ES-I3 (cell line): ENCODE measurements around the gene INTS3.
A peak's percentile ranks its signal among the peaks of the same experiment; 100 is the strongest.
"Not testable (repeated sequence)": the region's sequence is repeated elsewhere in the genome, so short reads cannot be mapped to it uniquely, and the experiment has no call there.

ENCODE experiments used
- H3K36me3 ChIP-seq: 2 replicates; pipeline ENCODE4 v1.6.1; 2013; ENCODE audit warnings: mild to moderate bottlenecking, low read length, control low read depth, moderate library complexity; ENCODE audit not compliant: insufficient read depth
- H3K4me1 ChIP-seq: 2 replicates; pipeline ENCODE4 v1.6.1; 2013; ENCODE audit warnings: mild to moderate bottlenecking, control low read depth, low read length; ENCODE audit not compliant: insufficient read depth
- H3K9ac ChIP-seq: 2 replicates; pipeline ENCODE4 v1.6.1; 2013; ENCODE audit warnings: low read depth, mild to moderate bottlenecking, low read length, moderate library complexity
- H3K9me3 ChIP-seq: 2 replicates; pipeline ENCODE4 v1.6.1; 2013; ENCODE audit warnings: mild to moderate bottlenecking, low read length, moderate library complexity; ENCODE audit not compliant: control insufficient read depth, insufficient read depth

The INTS3 gene

DNA sequence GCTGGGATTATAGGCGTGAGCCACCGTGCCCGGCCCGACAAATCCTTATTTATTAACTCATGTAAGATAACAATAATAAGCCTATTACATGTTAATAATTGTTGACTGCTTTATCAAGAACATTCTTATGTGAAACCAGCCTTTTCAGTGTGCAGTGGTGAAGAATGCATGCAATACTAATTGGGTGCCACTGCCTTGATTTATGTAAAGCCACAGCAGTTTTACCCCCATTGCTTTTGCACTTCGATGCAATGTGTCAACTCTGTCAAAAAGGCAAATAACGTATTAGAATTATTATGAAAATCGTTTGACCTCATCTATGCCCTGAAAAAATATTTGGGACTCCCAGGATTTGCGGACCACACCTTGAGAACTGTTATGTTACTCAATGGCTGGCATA lies 31.1 kb upstream of the INTS3 start:
- no peak overlapping the region; the same call in 1 of the 2 replicates for H3K9ac ChIP-seq
- H3K4me1 ChIP-seq: peaks cover 22% of the 10 kb centered on the region
- no peaks in the 10 kb centered on the region for H3K36me3 ChIP-seq
- H3K9me3 ChIP-seq: no peaks in the 10 kb centered on the region

DNA sequence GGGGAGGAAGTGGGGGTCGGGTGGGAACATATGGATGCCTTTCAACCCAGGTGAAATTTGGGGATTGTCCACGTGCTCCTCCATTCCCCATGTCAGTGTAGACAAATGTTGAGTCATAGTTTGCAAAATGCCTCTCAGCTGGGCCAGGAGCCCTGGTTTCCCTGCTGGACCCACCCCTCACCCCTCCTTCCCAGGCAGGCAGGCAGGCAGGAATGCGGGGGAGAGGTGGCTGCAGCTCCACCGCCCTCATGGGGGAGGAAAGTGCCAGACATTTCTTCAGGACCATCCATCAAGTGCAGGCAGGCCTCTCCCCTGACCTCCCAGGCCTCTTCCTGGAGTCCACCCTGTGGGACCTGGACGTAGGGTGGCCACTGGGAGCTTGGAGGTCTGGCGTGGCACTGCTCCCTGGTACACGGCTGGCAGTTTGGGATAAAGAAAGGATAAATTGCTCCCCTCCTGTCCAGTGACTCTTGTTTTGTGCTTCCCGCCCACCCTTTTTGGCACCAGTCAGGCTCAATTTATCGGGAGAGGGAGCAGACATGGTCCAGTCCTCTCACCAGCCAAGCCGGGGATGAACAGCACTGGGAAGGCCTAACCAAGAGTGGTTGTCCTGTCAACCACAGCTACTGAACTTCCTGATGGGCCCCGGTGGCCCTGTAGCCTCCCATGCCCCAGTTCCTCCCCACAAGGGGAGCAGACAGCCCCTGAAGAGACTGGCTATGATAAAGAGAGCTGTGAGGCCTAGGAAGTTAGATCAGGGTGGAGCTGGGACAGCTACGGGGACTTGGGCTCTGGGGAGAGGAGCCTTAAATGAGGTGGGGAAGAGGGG lies 30.4 kb upstream of the INTS3 start:
- Histone ChIP-seq H3K36me3 (no peaks in the 10 kb centered on the region), H3K9me3 (no peaks in the 10 kb centered on the region), H3K9ac (peak overlapping the region; percentile 34), H3K4me1 (peaks cover 22% of the 10 kb centered on the region)

DNA sequence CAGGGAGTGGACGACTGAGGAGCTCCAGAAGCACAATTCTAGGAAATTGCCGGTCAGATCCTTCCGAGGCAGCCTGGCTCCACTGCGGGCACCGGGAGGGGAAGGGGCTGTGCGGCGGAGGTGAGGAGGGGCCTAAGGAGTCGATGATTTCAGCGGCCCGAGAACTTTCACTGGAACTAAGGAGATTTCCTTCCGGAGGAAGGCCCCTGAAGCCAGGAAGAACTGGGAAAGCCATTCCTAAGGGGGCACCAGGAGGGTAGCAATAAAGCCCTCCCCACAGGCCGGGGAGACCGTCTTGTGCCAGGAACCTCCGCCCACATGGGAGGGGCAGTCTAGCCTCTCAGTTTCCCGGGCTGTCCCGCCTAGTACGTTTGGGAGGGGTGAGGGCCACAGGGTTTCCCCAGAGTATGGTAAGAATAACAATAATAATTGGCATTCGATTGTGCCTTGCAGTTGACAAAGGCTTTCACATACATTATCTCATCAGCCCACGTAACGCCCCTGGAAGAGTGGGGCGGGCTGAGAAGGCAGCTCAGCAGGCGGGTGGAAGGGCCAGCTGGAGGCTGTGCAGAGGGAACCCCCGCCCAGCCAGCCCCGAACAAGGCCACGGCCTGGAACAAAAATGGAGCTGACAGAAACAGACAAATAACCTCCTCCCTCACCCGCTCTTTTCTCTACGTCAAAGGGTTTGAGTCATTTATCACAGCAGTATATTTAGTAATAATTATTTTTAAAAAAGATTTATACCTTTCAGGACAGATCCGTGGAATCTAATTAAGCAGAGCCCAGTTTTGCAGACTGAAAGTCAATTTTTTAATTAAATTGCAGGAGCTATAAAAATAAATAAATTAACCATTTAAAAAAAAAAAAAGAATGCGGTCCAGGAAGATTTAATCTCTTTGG lies 29.6 kb upstream of the INTS3 start:
- peak overlapping the region; percentile 34 for H3K9ac ChIP-seq
- peaks cover 22% of the 10 kb centered on the region for H3K4me1 ChIP-seq
- H3K36me3 ChIP-seq: no peaks in the 10 kb centered on the region

DNA sequence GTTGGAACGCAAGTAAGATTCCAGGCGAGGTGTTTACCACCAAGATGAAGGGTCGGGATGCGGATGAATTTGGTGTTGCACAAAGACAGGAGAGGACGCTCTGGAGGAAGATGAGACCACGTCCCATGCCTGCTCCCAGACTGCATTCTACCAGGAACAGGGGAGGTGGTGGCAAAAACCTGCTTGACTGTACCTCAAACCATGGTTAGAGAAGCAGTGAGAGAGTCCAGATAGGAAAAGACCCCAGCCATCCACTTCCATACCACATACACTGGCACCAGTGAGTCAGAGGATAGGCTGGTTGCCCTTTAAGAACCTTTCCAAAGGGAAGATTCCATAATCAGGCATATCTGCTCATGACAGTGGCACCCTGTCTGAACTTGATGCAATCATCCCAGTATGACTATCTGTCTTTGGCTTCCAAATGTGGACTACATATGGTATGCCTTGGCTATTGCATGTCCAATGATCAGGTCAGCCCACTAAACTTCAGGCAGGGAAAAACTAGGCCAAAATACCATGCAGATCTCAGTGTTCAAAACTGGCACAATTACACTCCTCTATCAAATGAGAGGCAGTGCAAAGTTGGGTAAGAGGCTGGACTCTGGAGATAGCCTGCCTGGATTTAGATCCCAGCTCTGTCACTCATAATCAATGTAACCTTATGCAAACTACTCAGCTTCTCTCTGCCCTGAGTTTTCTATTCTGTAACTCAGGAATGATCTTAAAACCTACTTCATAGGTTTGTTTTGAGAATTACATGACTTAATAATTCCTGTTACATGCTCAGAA lies 28.7 kb upstream of the INTS3 start:
- H3K36me3 ChIP-seq: no peaks in the 10 kb centered on the region
- peaks cover 22% of the 10 kb centered on the region for H3K4me1 ChIP-seq
- H3K9ac ChIP-seq: no peak overlapping the region
- no peaks in the 10 kb centered on the region for H3K9me3 ChIP-seq

More for the DNA sequence above, 29.6 kb upstream of the INTS3 start:
- no peaks in the 10 kb centered on the region for H3K9me3 ChIP-seq

DNA sequence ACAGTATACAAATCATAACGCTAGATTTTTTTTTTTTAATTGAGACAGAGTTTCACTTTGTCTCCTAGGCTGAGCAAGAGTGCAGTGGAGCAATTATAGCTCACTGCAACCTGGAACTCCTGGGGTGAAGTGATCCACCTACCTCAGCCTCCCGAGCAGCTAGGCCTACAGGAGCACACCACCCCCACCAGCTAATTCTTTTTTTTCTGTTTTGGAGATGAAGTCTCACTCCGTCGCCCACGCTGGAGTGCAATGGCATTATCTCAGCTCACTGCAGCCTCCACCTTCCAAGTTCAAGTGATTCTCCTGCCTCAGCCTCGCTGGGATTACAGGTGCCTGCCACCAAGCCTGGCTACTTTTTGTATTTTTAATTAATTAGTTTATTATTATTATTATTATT lies 28.1 kb upstream of the INTS3 start:
- peaks cover 22% of the 10 kb centered on the region for H3K4me1 ChIP-seq
- H3K9me3 ChIP-seq: no peaks in the 10 kb centered on the region
- H3K36me3 ChIP-seq: no peaks in the 10 kb centered on the region
- H3K9ac ChIP-seq: no peak overlapping the region

DNA sequence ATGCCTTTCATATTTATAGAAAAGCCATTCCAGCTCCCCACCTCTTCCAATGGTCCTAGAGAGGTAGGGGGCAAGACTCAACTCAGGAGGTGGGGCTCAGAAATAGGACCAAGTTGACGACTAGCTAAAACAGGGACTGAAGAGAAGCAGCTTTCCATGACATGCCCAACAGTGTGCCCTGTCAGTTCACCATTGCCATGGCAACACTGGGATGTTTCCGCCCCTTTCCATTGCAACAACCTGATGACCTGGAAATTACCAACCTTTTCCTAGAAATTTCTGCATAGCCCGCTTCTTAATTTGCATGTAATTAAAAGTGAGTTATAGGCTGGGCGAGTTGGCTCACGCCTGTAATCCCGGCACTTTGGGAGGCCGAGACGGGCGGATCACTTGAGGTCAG lies 22.4 kb upstream of the INTS3 start:
- no peaks in the 10 kb centered on the region for H3K36me3 ChIP-seq
- no peaks in the 10 kb centered on the region for H3K9me3 ChIP-seq
- H3K9ac ChIP-seq: no peak overlapping the region
- no peaks in the 10 kb centered on the region; the same call in 1 of the 2 replicates for H3K4me1 ChIP-seq

DNA sequence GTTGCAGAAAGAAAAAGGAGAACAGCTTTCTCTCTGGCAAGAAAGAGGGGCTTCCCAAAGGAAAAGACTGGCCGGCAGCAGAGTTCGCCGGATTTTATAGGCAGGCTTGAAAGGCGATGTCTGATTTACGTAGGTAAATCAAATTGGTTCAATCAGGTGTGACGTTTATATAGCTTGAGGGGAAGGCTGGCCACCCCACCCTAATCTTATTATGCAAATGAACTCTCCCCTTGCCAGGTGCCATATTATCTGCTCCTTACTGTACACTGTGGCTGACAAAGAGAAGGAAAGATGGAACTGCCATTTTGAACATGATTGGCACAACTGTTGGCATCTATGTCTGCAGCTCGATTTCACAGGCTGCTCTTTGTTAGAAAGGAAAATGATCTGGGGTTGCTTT lies 16.8 kb upstream of the INTS3 start:
- H3K9me3 ChIP-seq: no peaks in the 10 kb centered on the region
- H3K36me3 ChIP-seq: no peaks in the 10 kb centered on the region
- H3K4me1 ChIP-seq: no peaks in the 10 kb centered on the region; the same call in 1 of the 2 replicates
- no peak overlapping the region for H3K9ac ChIP-seq

DNA sequence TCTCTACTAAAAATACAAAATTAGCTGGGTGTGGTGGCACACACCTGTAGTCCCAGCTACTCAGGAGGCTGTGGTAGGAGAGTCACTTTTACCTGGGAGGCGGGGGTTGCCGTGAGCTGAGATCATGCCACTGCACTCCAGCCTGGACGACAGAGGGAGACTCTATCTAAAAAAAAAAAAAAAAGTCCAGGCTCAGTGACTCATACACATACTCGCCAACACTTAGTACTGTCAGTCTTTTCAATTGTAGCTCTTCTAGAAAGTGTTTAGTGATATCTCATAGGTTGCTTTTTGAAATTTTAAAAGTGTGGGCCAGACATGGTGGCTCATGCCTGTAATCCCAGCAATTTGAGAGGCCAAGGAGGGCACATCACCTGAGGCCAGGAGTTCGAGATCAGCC lies 11.6 kb upstream of the INTS3 start:
- not testable (repeated sequence) for H3K9ac ChIP-seq, H3K36me3 ChIP-seq, H3K9me3 ChIP-seq, H3K4me1 ChIP-seq

DNA sequence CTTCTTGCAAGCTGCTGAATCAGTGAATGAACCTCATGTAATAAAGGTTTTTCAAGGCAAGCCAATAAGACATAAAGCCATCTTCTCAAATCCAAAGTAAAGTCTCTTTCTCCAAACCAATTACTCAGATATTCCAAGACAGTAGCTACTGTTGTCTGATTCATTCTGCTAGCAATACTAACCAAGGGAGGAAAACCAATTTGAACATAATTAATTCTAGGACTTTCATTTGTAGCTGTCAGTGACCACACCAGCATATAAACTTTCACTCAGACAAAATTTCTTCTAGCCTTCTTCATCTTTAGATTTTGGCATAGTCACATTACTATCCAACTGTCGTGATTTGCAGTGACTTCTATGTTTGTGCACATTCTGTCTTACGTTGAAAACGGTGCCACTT lies 10.5 kb upstream of the INTS3 start:
- Histone ChIP-seq H3K4me1 (no peaks in the 10 kb centered on the region), H3K9me3 (no peaks in the 10 kb centered on the region), H3K9ac (no peak overlapping the region), H3K36me3 (no peaks in the 10 kb centered on the region)

DNA sequence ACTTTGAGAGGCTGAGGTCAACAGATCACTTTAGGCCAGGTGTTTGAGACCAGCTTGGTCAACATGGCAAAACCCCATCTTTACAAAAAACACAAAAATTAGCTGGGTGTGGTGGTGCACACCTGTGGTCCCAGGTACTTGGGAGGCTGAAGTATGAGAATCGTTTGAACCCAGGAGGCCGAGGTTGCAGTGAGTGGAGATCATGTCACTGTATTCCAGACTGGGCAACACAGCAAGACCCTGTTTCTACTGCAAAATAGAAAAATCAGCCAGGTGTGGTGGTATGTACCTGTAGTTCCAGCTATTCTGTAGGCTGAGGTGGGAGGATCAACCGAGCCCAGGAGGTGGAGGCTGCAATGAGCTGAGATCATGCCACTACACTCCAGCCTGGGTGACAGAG lies 4.2 kb upstream of the INTS3 start:
- H3K9ac ChIP-seq: no peak overlapping the region
- H3K36me3 ChIP-seq: no peaks in the 10 kb centered on the region
- H3K4me1 ChIP-seq: no peaks in the 10 kb centered on the region
- no peaks in the 10 kb centered on the region for H3K9me3 ChIP-seq

DNA sequence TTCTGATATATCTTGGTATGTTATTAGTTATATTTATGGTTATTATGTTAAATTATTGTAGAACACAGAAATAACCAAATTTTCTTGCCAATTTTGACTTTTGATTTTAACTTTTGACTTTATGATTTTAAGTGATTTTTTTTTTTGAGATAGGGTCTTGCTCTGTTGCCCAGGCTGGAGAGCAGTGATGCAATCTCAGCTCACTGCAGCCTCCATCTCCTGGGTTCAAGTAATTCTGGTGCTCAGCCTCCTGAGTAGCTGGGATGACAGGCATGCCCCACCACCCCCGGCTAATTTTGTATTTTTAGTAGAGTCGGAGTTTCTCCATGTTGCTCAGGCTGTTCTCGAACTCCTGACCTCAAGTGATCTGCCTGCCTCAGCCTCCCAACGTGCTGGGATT lies 3.2 kb upstream of the INTS3 start:
- not testable (repeated sequence) for H3K9ac ChIP-seq, H3K9me3 ChIP-seq, H3K36me3 ChIP-seq, H3K4me1 ChIP-seq

DNA sequence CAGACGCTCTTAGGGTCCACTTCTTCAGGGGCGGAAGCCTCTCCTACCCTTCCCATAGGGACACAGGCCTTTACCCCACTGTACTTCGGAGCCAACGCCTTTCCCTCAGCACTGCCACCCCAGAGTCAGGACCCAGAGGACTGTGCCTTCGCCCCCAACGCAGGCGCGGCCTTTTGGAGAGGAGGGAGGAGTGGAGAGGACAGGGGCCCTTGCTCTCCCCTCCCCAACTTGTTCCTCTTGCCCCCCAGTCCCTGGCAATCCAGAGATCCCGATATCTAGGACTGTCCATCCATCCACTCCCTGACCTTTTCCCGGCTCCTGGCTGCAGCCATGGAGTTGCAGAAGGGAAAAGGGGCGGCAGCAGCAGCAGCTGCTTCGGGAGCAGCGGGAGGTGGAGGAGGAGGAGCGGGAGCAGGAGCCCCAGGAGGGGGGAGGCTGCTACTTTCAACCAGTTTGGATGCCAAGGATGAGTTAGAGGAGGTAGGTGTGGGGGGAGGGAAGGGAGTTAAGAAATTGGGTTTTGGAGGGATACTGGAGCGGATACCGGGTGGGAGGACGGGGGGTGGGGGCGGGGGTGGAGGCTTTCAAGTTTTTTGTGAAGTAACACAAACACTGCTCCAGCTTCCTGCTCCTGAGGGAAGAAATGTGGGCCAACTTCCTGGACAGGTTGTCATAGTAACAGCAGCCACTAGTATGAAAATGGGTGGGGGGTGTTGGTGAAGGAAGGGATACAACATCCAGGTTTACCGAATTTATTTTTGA lies 636 bp downstream of the INTS3 start:
- Histone ChIP-seq H3K36me3 (no peaks in the 10 kb centered on the region), H3K4me1 (peaks cover 12% of the 10 kb centered on the region; the same call in 1 of the 2 replicates), H3K9ac (peak overlapping the region; percentile 100), H3K9me3 (no peaks in the 10 kb centered on the region)

DNA sequence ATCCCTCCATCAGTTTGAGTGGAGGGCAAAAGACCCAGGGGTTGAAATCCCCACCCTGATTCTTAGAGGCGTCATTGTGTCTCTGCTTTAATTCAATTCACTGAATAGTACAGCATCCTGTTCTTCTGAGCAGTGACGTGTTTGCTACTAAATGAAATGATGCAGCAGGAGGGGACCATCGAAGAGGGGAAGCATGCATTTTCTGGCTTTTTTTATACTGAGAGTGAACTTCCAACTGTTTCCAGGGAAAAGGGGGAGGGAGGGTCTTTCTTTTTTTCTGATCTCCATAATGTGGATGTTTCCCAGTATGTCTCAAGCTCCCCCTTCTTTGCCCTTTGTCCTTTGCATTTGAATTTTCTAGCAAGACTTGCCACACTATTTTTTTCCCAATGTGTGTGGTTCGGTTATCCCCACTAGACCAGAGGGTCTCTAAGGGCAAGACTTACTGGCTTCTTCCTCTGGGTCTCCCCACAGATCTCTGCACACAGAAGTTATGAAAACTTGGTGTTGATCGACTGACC lies 2.7 kb downstream of the INTS3 start:
- peaks cover 17% of the 10 kb centered on the region; the same call in 1 of the 2 replicates for H3K4me1 ChIP-seq

More for the DNA sequence above, 2.7 kb downstream of the INTS3 start:
- Histone ChIP-seq H3K9ac (no peak overlapping the region), H3K9me3 (no peaks in the 10 kb centered on the region), H3K36me3 (peaks cover 4% of the 10 kb centered on the region; the same call in 1 of the 2 replicates)
